ENCODE data around the gene CEBPG.

The CEBPG gene

GRCh38 chr19:33399081-33399744, 25.7 kb downstream of the CEBPG start (continued):
- no peak for TF ChIP-seq TSHZ2 (CRISPR knock-in tag; IDR thresholded peaks at IDR 0.05)
- no peak for TF ChIP-seq PATZ1 (CRISPR knock-in tag; IDR thresholded peaks at IDR 0.05; ENCODE audit: borderline replicate concordance)
- TF ChIP-seq CREB5 (CRISPR knock-in tag; IDR thresholded peaks at IDR 0.05; ENCODE audit: low read depth), result no peak
- no peak for TF ChIP-seq TOX (CRISPR knock-in tag; IDR thresholded peaks at IDR 0.05; ENCODE audit: borderline replicate concordance)
- no peak for TF ChIP-seq OSR1 (CRISPR knock-in tag; IDR thresholded peaks at IDR 0.05)
- no peak for TF ChIP-seq CSDC2 (CRISPR knock-in tag; IDR thresholded peaks at IDR 0.05)
- no peak for TF ChIP-seq ZC3H10 (CRISPR knock-in tag; IDR thresholded peaks at IDR 0.05)
- no peak for TF ChIP-seq ISL1 (CRISPR knock-in tag; IDR thresholded peaks at IDR 0.05)
- no peak for TF ChIP-seq PPARA (CRISPR knock-in tag; IDR thresholded peaks at IDR 0.05; ENCODE audit: borderline replicate concordance)
- no peak for TF ChIP-seq ZNF70 (CRISPR knock-in tag; IDR thresholded peaks at IDR 0.05)
- TF ChIP-seq ARNTL (CRISPR knock-in tag; IDR thresholded peaks at IDR 0.05; ENCODE audit: borderline replicate concordance, low read depth), result no peak
- TF ChIP-seq GLIS3 (CRISPR knock-in tag; IDR thresholded peaks at IDR 0.05), result no peak

GRCh38 chr19:33399745-33400681, 26.5 kb downstream of the CEBPG start:
- ATAC-seq, result no peak

More at GRCh38 chr19:33399745-33400681, 26.5 kb downstream of the CEBPG start:
- TF ChIP-seq ARNTL (CRISPR knock-in tag; IDR thresholded peaks at IDR 0.05; ENCODE audit: borderline replicate concordance, low read depth) (no peak), ZNF8 (CRISPR knock-in tag; IDR thresholded peaks at IDR 0.05) (no peak), ZFP30 (CRISPR knock-in tag; IDR thresholded peaks at IDR 0.05) (no peak), CSDC2 (CRISPR knock-in tag; IDR thresholded peaks at IDR 0.05) (no peak), ZNF565 (CRISPR knock-in tag; conservative IDR thresholded peaks at IDR 0.05; ENCODE audit: low read depth) (no peak), ZFP3 (CRISPR knock-in tag; IDR thresholded peaks at IDR 0.05) (no peak), ISL1 (CRISPR knock-in tag; IDR thresholded peaks at IDR 0.05) (no peak), PATZ1 (CRISPR knock-in tag; IDR thresholded peaks at IDR 0.05; ENCODE audit: borderline replicate concordance) (no peak), BACH2 (CRISPR knock-in tag; IDR thresholded peaks at IDR 0.05; ENCODE audit: borderline replicate concordance) (no peak), RARB (CRISPR knock-in tag; IDR thresholded peaks at IDR 0.05) (no peak), TSHZ2 (CRISPR knock-in tag; IDR thresholded peaks at IDR 0.05) (no peak), TOX (CRISPR knock-in tag; IDR thresholded peaks at IDR 0.05; ENCODE audit: borderline replicate concordance) (no peak), OSR1 (CRISPR knock-in tag; IDR thresholded peaks at IDR 0.05) (no peak), TCF4 (CRISPR knock-in tag; IDR thresholded peaks at IDR 0.05; ENCODE audit: borderline replicate concordance) (no peak), CREB5 (CRISPR knock-in tag; IDR thresholded peaks at IDR 0.05; ENCODE audit: low read depth) (no peak), ZC3H10 (CRISPR knock-in tag; IDR thresholded peaks at IDR 0.05) (no peak), ESRRG (CRISPR knock-in tag; IDR thresholded peaks at IDR 0.05) (no peak)

Measured in SK-N-SH treated with all-trans-retinoic acid at 6 μM for 48 hours (cell line).